Endothelial cell of umbilical vein (primary cell): ENCODE measurements around the gene INTS4. TPM values are rescaled to one million over a fixed set of nuclear protein-coding genes. Genes with fewer than 3 reads are reported as not detected.

Source experiments
- BruUV-seq: library from RNA; stranded (reverse); fragments of 400-500 nt; replicated peaks from 2 replicates; lab custom pipeline; 2021; lab: Mats Ljungman, UMichigan
- CTCF ChIA-PET: fragments of 300-600, 350-600 bp; sonication (Branson Sonifier 250); formaldehyde crosslinking; loops from one replicate; lab custom pipeline; 2021; ENCODE audit warnings: antibody characterized with exemption, inconsistent platforms; lab: Charles Lee
- POLR2A ChIA-PET: fragments of 300-600, 350-600 bp; sonication (Branson Sonifier 250); formaldehyde crosslinking; loops from one replicate; lab custom pipeline; 2021; ENCODE audit warnings: antibody characterized with exemption, inconsistent platforms; lab: Charles Lee
- DNase-seq: peaks from one replicate; pipeline ENCODE4 v3.0.0-alpha.2; 2011; ENCODE audit warnings: low read depth, low spot score
- FAIRE-seq: peaks from 2 replicates; lab custom pipeline; 2011; peaks lifted over from hg19 to GRCh38; lab: Jason Lieb, UNC
- H2AFZ ChIP-seq: 2 replicates; pipeline ENCODE4 v1.6.0; 2012; ENCODE audit warnings: low read depth, low read length, control low read depth, inconsistent platforms
- H3K27ac ChIP-seq: 2 replicates; pipeline ENCODE4 v1.5.1; 2011; ENCODE audit warnings: low read depth, mild to moderate bottlenecking, control low read depth, low read length, moderate library complexity; ENCODE audit not compliant: insufficient read depth
- H3K27me3 ChIP-seq, 2 experiments: 2 replicates each; pipeline versions ENCODE4 v1.6.0 to v1.6.1; 2011; ENCODE audit warnings: low read length in 2 of 2, mixed read lengths in 1 of 2; ENCODE audit not compliant: control insufficient read depth in 2 of 2, insufficient read depth in 2 of 2
- H3K36me3 ChIP-seq, 2 experiments: 2 replicates in 1 of 2; 3 replicates in 1 of 2; pipeline ENCODE4 v1.5.1; 2011; ENCODE audit warnings: low read length in 2 of 2, mild to moderate bottlenecking in 1 of 2, moderate library complexity in 1 of 2; ENCODE audit not compliant: control insufficient read depth in 2 of 2, insufficient read depth in 2 of 2; ENCODE audit errors: extremely low read depth in 1 of 2
- H3K4me1 ChIP-seq: 3 replicates; pipeline ENCODE4 v1.5.1; 2011; ENCODE audit warnings: mild to moderate bottlenecking, low read length; ENCODE audit not compliant: control insufficient read depth, insufficient read depth; ENCODE audit errors: extremely low read depth
- H3K4me2 ChIP-seq: 2 replicates; pipeline ENCODE4 v1.6.1; 2011; ENCODE audit warnings: low read length, control low read depth, mixed read lengths; ENCODE audit not compliant: insufficient read depth
- H3K4me3 ChIP-seq, 3 experiments: fragments of 200-600 bp in 1 of 3; sonication (generic), shearing (Covaris generic) in 1 of 3; replicated peaks in 1 of 3; 2 replicates each; pipeline ENCODE4 v1.5.1; 2011 to 2016; ENCODE audit warnings: control low read depth in 3 of 3, low read length in 3 of 3, mild to moderate bottlenecking in 2 of 3, inconsistent platforms in 1 of 3, low read depth in 1 of 3, moderate library complexity in 1 of 3; ENCODE audit not compliant: insufficient read depth in 1 of 3
- H3K79me2 ChIP-seq: 2 replicates; pipeline ENCODE4 v1.6.0; 2012; ENCODE audit warnings: low read length, inconsistent platforms; ENCODE audit not compliant: control insufficient read depth, insufficient read depth
- H3K9ac ChIP-seq: replicated peaks from 2 replicates; pipeline ENCODE3; 2011; ENCODE audit warnings: low read length, control low read depth; ENCODE audit not compliant: insufficient read depth; ENCODE audit errors: extremely low read depth
- H3K9me1 ChIP-seq: replicated peaks from 3 replicates; pipeline ENCODE4 v1.6.0; 2011; ENCODE audit warnings: mild to moderate bottlenecking, low read length; ENCODE audit not compliant: control insufficient read depth, insufficient read depth; ENCODE audit errors: extremely low read depth
- H3K9me3 ChIP-seq: replicated peaks from 2 replicates; pipeline ENCODE4 v1.5.1; 2012; ENCODE audit warnings: low read length, inconsistent platforms; ENCODE audit not compliant: control insufficient read depth, insufficient read depth
- H4K20me1 ChIP-seq: replicated peaks from 2 replicates; pipeline ENCODE3; 2011; ENCODE audit warnings: mild to moderate bottlenecking, low read length; ENCODE audit not compliant: control insufficient read depth, insufficient read depth; ENCODE audit errors: extremely low read depth
- CTCF ChIP-seq, 2 donors: IDR thresholded peaks; 1 replicate in 1 of 2; 2 replicates in 1 of 2; pipeline ENCODE4 v1.5.1; 2011; ENCODE audit warnings: low read length in 2 of 2, mild to moderate bottlenecking in 2 of 2, moderate library complexity in 2 of 2, control low read depth in 1 of 2, inconsistent platforms in 1 of 2, low read depth in 1 of 2; ENCODE audit not compliant: insufficient read depth in 1 of 2; ENCODE audit errors: extremely low read depth in 1 of 2
- EZH2 ChIP-seq: IDR thresholded peaks from 2 replicates; pipeline ENCODE4 v1.6.1; 2012; ENCODE audit warnings: borderline replicate concordance, low read depth, mild to moderate bottlenecking, moderate library complexity, low read length, inconsistent platforms; ENCODE audit not compliant: severe bottlenecking
- FOS ChIP-seq: IDR thresholded peaks from 2 replicates; pipeline ENCODE4 v1.6.1; 2011; ENCODE audit warnings: mild to moderate bottlenecking, low read length, moderate library complexity, borderline replicate concordance; ENCODE audit not compliant: insufficient read depth
- GATA2 ChIP-seq: IDR thresholded peaks from 2 replicates; pipeline ENCODE4 v1.7.0; 2011; ENCODE audit warnings: low read depth, mild to moderate bottlenecking, moderate library complexity, mixed read lengths, low read length; ENCODE audit not compliant: insufficient read length, insufficient read depth
- JUN ChIP-seq: IDR thresholded peaks from 2 replicates; pipeline ENCODE4 v1.6.1; 2011; ENCODE audit warnings: borderline replicate concordance, low read depth; ENCODE audit not compliant: insufficient read length, insufficient read depth
- MAX ChIP-seq: IDR thresholded peaks from 2 replicates; pipeline ENCODE4 v1.6.1; 2011; ENCODE audit not compliant: insufficient read depth, insufficient read length
- MYC ChIP-seq: IDR thresholded peaks from one replicate; pipeline ENCODE4 v1.6.1; 2011; ENCODE audit warnings: mild to moderate bottlenecking, low read depth, low read length
- POLR2A ChIP-seq: IDR thresholded peaks from 2 replicates; pipeline ENCODE4 v1.6.1; 2012; ENCODE audit warnings: low read depth, mild to moderate bottlenecking, control low read depth, low read length
- POLR2AphosphoS5 ChIP-seq: IDR thresholded peaks from 2 replicates; pipeline ENCODE4 v1.6.1; 2012; ENCODE audit warnings: low read depth, mild to moderate bottlenecking, control low read depth, low read length, moderate library complexity; ENCODE audit not compliant: insufficient read depth
- dilution Hi-C: fragments of 300-500 bp; cut with MboI; formaldehyde crosslinking; loops from one replicate; pipeline ENCODE4 v1.15.0; 2019; ENCODE audit warnings: low sequenced_read_pairs; ENCODE audit not compliant: extremely low pct_ligation_motif_present
- intact Hi-C: fragments of 100-400 bp; cut with micrococcal nuclease; formaldehyde crosslinking; loops from one replicate; pipeline ENCODE4 v1.10.0; 2022
- polyA plus RNA-seq, 4 experiments: library from polyadenylated mRNA; depleted of rRNA in 3 of 4; stranded (reverse) in 3 of 4; unstranded in 1 of 4; fragments of >200 nt; gene quantifications; 2 replicates each; pipeline versions ENCODE4 v1.2.1 to v1.2.3, GENCODE V29; 2011 to 2012; ENCODE audit warnings: missing spikeins in 1 of 4
- total RNA-seq: library from RNA; stranded (reverse); gene quantifications from 2 replicates; pipeline ENCODE4 v1.2.3, GENCODE V29; 2021

The INTS4 gene
- total and polyA plus RNA-seq, 2 donors (not counting 3 experiments of a cell fraction or from before 2014, with no cell fraction given), result 29.2 to 37.8 TPM

GRCh38 chr11:77884186-77884828, 110.2 kb downstream of the INTS4 start:
- dilution Hi-C loops (no loop called here), intact Hi-C loops (no loop called here)
- H3K27ac ChIP-seq, result no peak overlapping the region
- TF ChIP-seq JUN, result no peak
- FAIRE-seq, result no peak
- H2AFZ ChIP-seq, result no peak overlapping the region
- no TSS peak for BruUV-seq
- no peaks in the 10 kb centered on the region for H3K9me1 ChIP-seq
- H3K27me3 ChIP-seq, result no peaks in the 10 kb centered on the region
- H3K4me2 ChIP-seq, result no peak overlapping the region
- no peak overlapping the region for H3K4me3 ChIP-seq
- CTCF ChIA-PET, result no interaction called here
- no peaks in the 10 kb centered on the region for H3K9me3 ChIP-seq
- no peak for DNase-seq
- no peak overlapping the region for H3K9ac ChIP-seq
- POLR2A ChIA-PET, result no interaction called here
- peaks cover 9 to 13% of the 10 kb centered on the region in 2 experiments for H3K36me3 ChIP-seq
- no peaks in the 10 kb centered on the region for H3K79me2 ChIP-seq
- H4K20me1 ChIP-seq, result no peaks in the 10 kb centered on the region
- H3K4me1 ChIP-seq, result no peaks in the 10 kb centered on the region

DNA sequence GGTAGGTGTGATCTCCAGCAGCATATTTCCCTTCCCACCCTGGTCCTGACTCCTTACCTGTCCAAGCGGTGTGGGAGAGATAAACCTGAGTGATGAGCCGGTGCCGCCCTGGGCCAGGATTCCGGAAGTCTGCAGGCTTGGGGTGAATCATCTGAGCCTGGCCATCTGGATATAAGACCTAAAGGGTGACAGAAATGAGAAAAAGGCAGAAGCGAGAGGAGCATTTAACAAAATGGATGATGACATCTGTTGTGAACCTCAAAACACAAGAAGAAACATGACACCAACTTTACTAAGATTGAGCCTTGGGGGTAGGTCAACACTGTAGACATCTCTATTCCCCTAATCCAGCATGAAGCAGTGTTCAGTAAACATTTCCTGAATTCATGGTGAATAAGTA, 110.7 kb downstream of the INTS4 start:
- Histone ChIP-seq H3K79me2 (no peaks in the 10 kb centered on the region), H4K20me1 (no peaks in the 10 kb centered on the region), H3K4me3 (no peak overlapping the region), H3K4me2 (no peak overlapping the region), H3K36me3 (peaks cover 12 to 15% of the 10 kb centered on the region in 2 experiments), H3K27me3 (no peaks in the 10 kb centered on the region), H3K9me3 (no peaks in the 10 kb centered on the region), H3K4me1 (no peaks in the 10 kb centered on the region), H3K9ac (no peak overlapping the region), H3K27ac (no peak overlapping the region), H2AFZ (no peak overlapping the region), H3K9me1 (no peaks in the 10 kb centered on the region)
- POLR2A ChIA-PET, result no interaction called here
- DNase-seq, result no peak
- no TSS peak for BruUV-seq
- dilution Hi-C loops, result no loop called here
- intact Hi-C loops, result no loop called here
- FAIRE-seq, result no peak
- TF ChIP-seq FOS (no peak), GATA2 (no peak), EZH2 (no peak), POLR2AphosphoS5 (no peak), CTCF (IDR thresholded peaks at IDR 0.05; ENCODE audit: extremely low read depth in 1 of 2, insufficient read depth in 1 of 2, low read depth in 1 of 2, low read length in 2 of 2) (no peak), POLR2A (no peak), MYC (no peak), MAX (no peak), JUN (no peak)
- CTCF ChIA-PET, result no interaction called here
